Endothelial cell of umbilical vein (primary cell): ENCODE measurements around the gene MDP1. TPM values are rescaled to one million over a fixed set of nuclear protein-coding genes. Genes with fewer than 3 reads are reported as not detected.
A peak's percentile ranks its signal among the peaks of the same experiment; 100 is the strongest.

Experiments
- BruUV-seq: library from RNA; stranded (reverse); fragments of 400-500 nt; replicated peaks from 2 replicates; lab custom pipeline; 2021; lab: Mats Ljungman, UMichigan
- CTCF ChIA-PET: fragments of 300-600, 350-600 bp; sonication (Branson Sonifier 250); formaldehyde crosslinking; loops from one replicate; lab custom pipeline; 2021; ENCODE audit warnings: antibody characterized with exemption, inconsistent platforms; lab: Charles Lee
- POLR2A ChIA-PET: fragments of 300-600, 350-600 bp; sonication (Branson Sonifier 250); formaldehyde crosslinking; loops from one replicate; lab custom pipeline; 2021; ENCODE audit warnings: antibody characterized with exemption, inconsistent platforms; lab: Charles Lee
- DNase-seq: peaks from one replicate; pipeline ENCODE4 v3.0.0-alpha.2; 2011; ENCODE audit warnings: low read depth, low spot score
- FAIRE-seq: peaks from 2 replicates; lab custom pipeline; 2011; peaks lifted over from hg19 to GRCh38; lab: Jason Lieb, UNC
- H2AFZ ChIP-seq: 2 replicates; pipeline ENCODE4 v1.6.0; 2012; ENCODE audit warnings: low read depth, low read length, control low read depth, inconsistent platforms
- H3K27ac ChIP-seq: 2 replicates; pipeline ENCODE4 v1.5.1; 2011; ENCODE audit warnings: low read depth, mild to moderate bottlenecking, control low read depth, low read length, moderate library complexity; ENCODE audit not compliant: insufficient read depth
- H3K27me3 ChIP-seq, 2 experiments: 2 replicates each; pipeline versions ENCODE4 v1.6.0 to v1.6.1; 2011; ENCODE audit warnings: low read length in 2 of 2, mixed read lengths in 1 of 2; ENCODE audit not compliant: control insufficient read depth in 2 of 2, insufficient read depth in 2 of 2
- H3K36me3 ChIP-seq, 2 experiments: 2 replicates in 1 of 2; 3 replicates in 1 of 2; pipeline ENCODE4 v1.5.1; 2011; ENCODE audit warnings: low read length in 2 of 2, mild to moderate bottlenecking in 1 of 2, moderate library complexity in 1 of 2; ENCODE audit not compliant: control insufficient read depth in 2 of 2, insufficient read depth in 2 of 2; ENCODE audit errors: extremely low read depth in 1 of 2
- H3K4me1 ChIP-seq: 3 replicates; pipeline ENCODE4 v1.5.1; 2011; ENCODE audit warnings: mild to moderate bottlenecking, low read length; ENCODE audit not compliant: control insufficient read depth, insufficient read depth; ENCODE audit errors: extremely low read depth
- H3K4me2 ChIP-seq: 2 replicates; pipeline ENCODE4 v1.6.1; 2011; ENCODE audit warnings: low read length, control low read depth, mixed read lengths; ENCODE audit not compliant: insufficient read depth
- H3K4me3 ChIP-seq, 3 experiments: fragments of 200-600 bp in 1 of 3; sonication (generic), shearing (Covaris generic) in 1 of 3; replicated peaks in 1 of 3; 2 replicates each; pipeline ENCODE4 v1.5.1; 2011 to 2016; ENCODE audit warnings: control low read depth in 3 of 3, low read length in 3 of 3, mild to moderate bottlenecking in 2 of 3, inconsistent platforms in 1 of 3, low read depth in 1 of 3, moderate library complexity in 1 of 3; ENCODE audit not compliant: insufficient read depth in 1 of 3
- H3K79me2 ChIP-seq: 2 replicates; pipeline ENCODE4 v1.6.0; 2012; ENCODE audit warnings: low read length, inconsistent platforms; ENCODE audit not compliant: control insufficient read depth, insufficient read depth
- H3K9ac ChIP-seq: replicated peaks from 2 replicates; pipeline ENCODE3; 2011; ENCODE audit warnings: low read length, control low read depth; ENCODE audit not compliant: insufficient read depth; ENCODE audit errors: extremely low read depth
- H3K9me1 ChIP-seq: replicated peaks from 3 replicates; pipeline ENCODE4 v1.6.0; 2011; ENCODE audit warnings: mild to moderate bottlenecking, low read length; ENCODE audit not compliant: control insufficient read depth, insufficient read depth; ENCODE audit errors: extremely low read depth
- H3K9me3 ChIP-seq: replicated peaks from 2 replicates; pipeline ENCODE4 v1.5.1; 2012; ENCODE audit warnings: low read length, inconsistent platforms; ENCODE audit not compliant: control insufficient read depth, insufficient read depth
- H4K20me1 ChIP-seq: replicated peaks from 2 replicates; pipeline ENCODE3; 2011; ENCODE audit warnings: mild to moderate bottlenecking, low read length; ENCODE audit not compliant: control insufficient read depth, insufficient read depth; ENCODE audit errors: extremely low read depth
- EZH2 ChIP-seq: IDR thresholded peaks from 2 replicates; pipeline ENCODE4 v1.6.1; 2012; ENCODE audit warnings: borderline replicate concordance, low read depth, mild to moderate bottlenecking, moderate library complexity, low read length, inconsistent platforms; ENCODE audit not compliant: severe bottlenecking
- FOS ChIP-seq: IDR thresholded peaks from 2 replicates; pipeline ENCODE4 v1.6.1; 2011; ENCODE audit warnings: mild to moderate bottlenecking, low read length, moderate library complexity, borderline replicate concordance; ENCODE audit not compliant: insufficient read depth
- GATA2 ChIP-seq: IDR thresholded peaks from 2 replicates; pipeline ENCODE4 v1.7.0; 2011; ENCODE audit warnings: low read depth, mild to moderate bottlenecking, moderate library complexity, mixed read lengths, low read length; ENCODE audit not compliant: insufficient read length, insufficient read depth
- JUN ChIP-seq: IDR thresholded peaks from 2 replicates; pipeline ENCODE4 v1.6.1; 2011; ENCODE audit warnings: borderline replicate concordance, low read depth; ENCODE audit not compliant: insufficient read length, insufficient read depth
- MYC ChIP-seq: IDR thresholded peaks from one replicate; pipeline ENCODE4 v1.6.1; 2011; ENCODE audit warnings: mild to moderate bottlenecking, low read depth, low read length
- POLR2A ChIP-seq: IDR thresholded peaks from 2 replicates; pipeline ENCODE4 v1.6.1; 2012; ENCODE audit warnings: low read depth, mild to moderate bottlenecking, control low read depth, low read length
- POLR2AphosphoS5 ChIP-seq: IDR thresholded peaks from 2 replicates; pipeline ENCODE4 v1.6.1; 2012; ENCODE audit warnings: low read depth, mild to moderate bottlenecking, control low read depth, low read length, moderate library complexity; ENCODE audit not compliant: insufficient read depth
- dilution Hi-C: fragments of 300-500 bp; cut with MboI; formaldehyde crosslinking; loops from one replicate; pipeline ENCODE4 v1.15.0; 2019; ENCODE audit warnings: low sequenced_read_pairs; ENCODE audit not compliant: extremely low pct_ligation_motif_present
- intact Hi-C: fragments of 100-400 bp; cut with micrococcal nuclease; formaldehyde crosslinking; loops from one replicate; pipeline ENCODE4 v1.10.0; 2022
- polyA plus RNA-seq, 4 experiments: library from polyadenylated mRNA; depleted of rRNA in 3 of 4; stranded (reverse) in 3 of 4; unstranded in 1 of 4; fragments of >200 nt; gene quantifications; 2 replicates each; pipeline versions ENCODE4 v1.2.1 to v1.2.3, GENCODE V29; 2011 to 2012; ENCODE audit warnings: missing spikeins in 1 of 4
- total RNA-seq: library from RNA; stranded (reverse); gene quantifications from 2 replicates; pipeline ENCODE4 v1.2.3, GENCODE V29; 2021
- TF ChIP-seq, protein P1 (sequence below), 2 donors: IDR thresholded peaks; 1 replicate in 1 of 2; 2 replicates in 1 of 2; pipeline ENCODE4 v1.5.1; 2011; ENCODE audit warnings: low read length in 2 of 2, mild to moderate bottlenecking in 2 of 2, moderate library complexity in 2 of 2, control low read depth in 1 of 2, inconsistent platforms in 1 of 2, low read depth in 1 of 2; ENCODE audit not compliant: insufficient read depth in 1 of 2; ENCODE audit errors: extremely low read depth in 1 of 2
- TF ChIP-seq, protein P2 (sequence below): IDR thresholded peaks from 2 replicates; pipeline ENCODE4 v1.6.1; 2011; ENCODE audit not compliant: insufficient read depth, insufficient read length

The MDP1 gene
- total and polyA plus RNA-seq, 2 donors (not counting 3 experiments of a cell fraction or from before 2014, with no cell fraction given) = 8.1 to 22.7 TPM

DNA sequence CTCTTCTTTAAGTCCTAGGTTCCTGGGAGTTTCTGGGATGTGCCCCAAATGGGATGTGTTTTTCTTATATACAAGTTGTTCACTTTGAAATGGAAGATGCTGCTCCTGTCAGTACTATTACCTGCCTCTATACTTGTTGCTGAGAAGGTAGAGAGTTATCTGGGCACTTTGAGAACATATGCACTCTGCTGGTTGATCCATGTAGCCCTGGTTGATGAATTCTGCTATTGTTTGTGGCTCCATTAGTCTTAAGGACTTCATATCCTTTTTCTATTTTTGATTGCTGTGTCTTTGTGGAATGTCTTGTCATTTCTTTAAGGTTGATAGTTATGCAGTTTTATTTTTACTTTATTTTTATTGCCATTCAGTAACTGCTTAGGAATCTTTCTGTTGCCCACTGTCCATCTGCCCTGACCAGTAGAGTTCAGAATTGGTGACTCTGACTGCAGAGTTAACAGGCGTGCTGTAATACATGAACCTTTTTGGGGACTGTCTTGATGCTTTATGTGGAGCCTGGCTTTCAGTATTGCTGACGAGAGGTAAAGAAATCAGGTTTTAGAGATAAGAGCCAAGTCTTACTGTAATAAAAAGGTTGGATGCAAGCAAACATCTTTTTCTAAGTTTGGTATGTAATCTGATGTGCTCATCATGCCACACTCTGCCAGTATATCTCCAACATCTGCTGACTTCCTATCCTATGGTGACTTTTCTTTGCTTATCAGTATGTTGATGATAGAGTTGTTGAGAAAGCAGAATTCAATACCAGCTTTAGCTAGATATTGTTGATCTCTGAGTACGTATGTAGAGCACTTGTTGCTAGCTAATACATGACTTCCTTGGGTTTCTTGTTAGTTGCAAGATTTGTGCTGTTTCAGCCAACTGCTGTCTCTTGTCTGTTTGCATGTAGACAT is 18.5 kb upstream of the MDP1 start:
- CTCF ChIA-PET = interaction anchor here (0.7 to 1.7 kb wide), 6 partner anchors 11 to 63 kb away, joined by 3 to 9 read pairs (median 4); partner anchors contain the start of genes MDP1 and RABGGTA
- intact Hi-C loops = no loop called here
- FAIRE-seq = no peak

DNA sequence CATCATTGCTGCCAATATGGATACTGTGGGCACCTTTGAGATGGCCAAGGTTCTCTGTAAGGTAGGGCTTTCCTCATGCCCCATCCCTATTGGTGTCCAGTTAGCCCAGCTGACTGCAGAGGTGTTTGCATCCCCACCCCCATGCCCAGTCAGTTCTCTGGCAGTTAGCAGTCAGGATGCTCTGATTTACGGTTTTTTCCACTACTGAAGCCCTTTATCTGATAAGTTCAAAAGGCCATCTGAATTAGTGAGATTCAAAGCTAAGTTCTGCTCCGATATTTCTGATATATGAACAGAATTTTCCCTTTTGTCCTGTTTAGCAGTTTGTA is 17.6 kb upstream of the MDP1 start:
- no peak for FAIRE-seq
- TF ChIP-seq POLR2AphosphoS5 (no peak), GATA2 (no peak), POLR2A (no peak), FOS (no peak), JUN (no peak), EZH2 (no peak), MYC (no peak)
- TF ChIP-seq, protein P1, sequence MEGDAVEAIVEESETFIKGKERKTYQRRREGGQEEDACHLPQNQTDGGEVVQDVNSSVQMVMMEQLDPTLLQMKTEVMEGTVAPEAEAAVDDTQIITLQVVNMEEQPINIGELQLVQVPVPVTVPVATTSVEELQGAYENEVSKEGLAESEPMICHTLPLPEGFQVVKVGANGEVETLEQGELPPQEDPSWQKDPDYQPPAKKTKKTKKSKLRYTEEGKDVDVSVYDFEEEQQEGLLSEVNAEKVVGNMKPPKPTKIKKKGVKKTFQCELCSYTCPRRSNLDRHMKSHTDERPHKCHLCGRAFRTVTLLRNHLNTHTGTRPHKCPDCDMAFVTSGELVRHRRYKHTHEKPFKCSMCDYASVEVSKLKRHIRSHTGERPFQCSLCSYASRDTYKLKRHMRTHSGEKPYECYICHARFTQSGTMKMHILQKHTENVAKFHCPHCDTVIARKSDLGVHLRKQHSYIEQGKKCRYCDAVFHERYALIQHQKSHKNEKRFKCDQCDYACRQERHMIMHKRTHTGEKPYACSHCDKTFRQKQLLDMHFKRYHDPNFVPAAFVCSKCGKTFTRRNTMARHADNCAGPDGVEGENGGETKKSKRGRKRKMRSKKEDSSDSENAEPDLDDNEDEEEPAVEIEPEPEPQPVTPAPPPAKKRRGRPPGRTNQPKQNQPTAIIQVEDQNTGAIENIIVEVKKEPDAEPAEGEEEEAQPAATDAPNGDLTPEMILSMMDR (IDR thresholded peaks at IDR 0.05; ENCODE audit: extremely low read depth in 1 of 2, insufficient read depth in 1 of 2, low read depth in 1 of 2, low read length in 2 of 2) = no peak
- TF ChIP-seq, protein P2, sequence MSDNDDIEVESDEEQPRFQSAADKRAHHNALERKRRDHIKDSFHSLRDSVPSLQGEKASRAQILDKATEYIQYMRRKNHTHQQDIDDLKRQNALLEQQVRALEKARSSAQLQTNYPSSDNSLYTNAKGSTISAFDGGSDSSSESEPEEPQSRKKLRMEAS = no peak
- Histone ChIP-seq H4K20me1 (no peaks in the 10 kb centered on the region), H3K36me3 (peaks cover 3 to 18% of the 10 kb centered on the region in 2 experiments), H3K27ac (peak overlapping the region; percentile 88), H3K79me2 (peaks cover 42% of the 10 kb centered on the region), H3K4me1 (peaks cover 30% of the 10 kb centered on the region), H3K9me1 (no peaks in the 10 kb centered on the region), H3K9me3 (no peaks in the 10 kb centered on the region), H3K4me2 (peak overlapping the region; percentile 73), H3K4me3 (peak overlapping the region in 2 of 3 experiments; percentile 67 to 87), H2AFZ (no peak overlapping the region), H3K9ac (no peak overlapping the region), H3K27me3 (no peaks in the 10 kb centered on the region)
- intact Hi-C loops = loop anchor here (2.0 kb wide), 1 partner anchor 39 kb away; the partner anchor contains the start of gene TM9SF1
- BruUV-seq = no TSS peak
- dilution Hi-C loops = no loop called here
- POLR2A ChIA-PET = interaction anchor here (1.6 kb wide), 1 partner anchor 9 kb away, joined by 6 read pairs; the partner anchor contains the start of gene TINF2
- DNase-seq = no peak
- CTCF ChIA-PET = interaction anchor here (1.0 to 1.9 kb wide), 2 partner anchors 9 to 18 kb away, joined by 3 to 11 read pairs; partner anchors contain the start of genes MDP1 and TINF2

More for the DNA sequence above, 18.5 kb upstream of the MDP1 start:
- DNase-seq = no peak
- no peak overlapping the region for H3K27ac ChIP-seq
- H3K9me3 ChIP-seq = no peaks in the 10 kb centered on the region
- dilution Hi-C loops = no loop called here
- H4K20me1 ChIP-seq = no peaks in the 10 kb centered on the region
- H3K79me2 ChIP-seq = peaks cover 36% of the 10 kb centered on the region
- TF ChIP-seq MYC (no peak), GATA2 (no peak), FOS (no peak), JUN (no peak)
- no peak overlapping the region for H2AFZ ChIP-seq
- no peaks in the 10 kb centered on the region for H3K27me3 ChIP-seq
- no peak overlapping the region for H3K4me3 ChIP-seq
- POLR2A ChIA-PET = no interaction called here
- no peak overlapping the region for H3K9ac ChIP-seq
- H3K36me3 ChIP-seq = peaks cover 3 to 24% of the 10 kb centered on the region in 2 experiments
- no TSS peak for BruUV-seq
- peak overlapping the region; percentile 8 for H3K4me2 ChIP-seq
- no peaks in the 10 kb centered on the region for H3K9me1 ChIP-seq
- peaks cover 35% of the 10 kb centered on the region for H3K4me1 ChIP-seq
